HG02981 (cell line): ENCODE data around the gene RNF20.
A peak's percentile ranks its signal among the peaks of the same experiment; 100 is the strongest.
"Not testable (repeated sequence)": the region's sequence is repeated elsewhere in the genome, so short reads cannot be mapped to it uniquely, and the experiment has no call there.

Source experiments
- ATAC-seq: cut with Tn5 transposase; IDR thresholded peaks from one replicate; pipeline ENCODE4 v1.9.1; 2021; ENCODE audit warnings: mild to moderate bottlenecking, moderate library complexity; ENCODE audit not compliant: unreplicated experiment

Gene RNF20

GRCh38 chr9:101533334-101534204 is at the start of gene RNF20:
Gene RNF20, plus strand, starts transcription at chr9:101533853. Its CDS starts 1,571 bp downstream, at chr9:101535424.
- ATAC-seq: peak; percentile 96

GRCh38 chr9:101484046-101484445 is 49.6 kb upstream of the RNF20 start:
- no peak for ATAC-seq

- no peak for ATAC-seq
Measured at GRCh38 chr9:101485924-101486692, 47.5 kb upstream of the RNF20 start.

GRCh38 chr9:101486693-101487442 is 46.8 kb upstream of the RNF20 start:
- no peak for ATAC-seq

- no peak for ATAC-seq
Measured at GRCh38 chr9:101487443-101487840, 46.2 kb upstream of the RNF20 start.

GRCh38 chr9:101495810-101496209 is 37.8 kb upstream of the RNF20 start:
- no peak for ATAC-seq

- ATAC-seq: no peak
Measured at GRCh38 chr9:101498323-101498722, 35.3 kb upstream of the RNF20 start.

GRCh38 chr9:101504188-101504587 is 29.5 kb upstream of the RNF20 start:
- no peak for ATAC-seq

GRCh38 chr9:101508211-101508610 is 25.4 kb upstream of the RNF20 start:
- ATAC-seq: no peak

- no peak for ATAC-seq
Measured at GRCh38 chr9:101509572-101509971, 24.1 kb upstream of the RNF20 start.

GRCh38 chr9:101510459-101510858 is 23.2 kb upstream of the RNF20 start:
- ATAC-seq: no peak

GRCh38 chr9:101511009-101511408 is 22.6 kb upstream of the RNF20 start:
- ATAC-seq: no peak

GRCh38 chr9:101512116-101512515 is 21.5 kb upstream of the RNF20 start:
- ATAC-seq: no peak

GRCh38 chr9:101513351-101513750 is 20.3 kb upstream of the RNF20 start:
- ATAC-seq: no peak

- ATAC-seq: no peak
Measured at GRCh38 chr9:101514071-101514470, 19.6 kb upstream of the RNF20 start.

- ATAC-seq: no peak
Measured at GRCh38 chr9:101516655-101517054, 17.0 kb upstream of the RNF20 start.

GRCh38 chr9:101518489-101518888 is 15.2 kb upstream of the RNF20 start:
- not testable (repeated sequence) for ATAC-seq

- ATAC-seq: no peak
Measured at GRCh38 chr9:101524371-101524770, 9.3 kb upstream of the RNF20 start.

GRCh38 chr9:101527066-101527465 is 6.6 kb upstream of the RNF20 start:
- ATAC-seq: no peak

- no peak for ATAC-seq
Measured at GRCh38 chr9:101528015-101528414, 5.6 kb upstream of the RNF20 start.

- peak; percentile 42 for ATAC-seq
Measured at GRCh38 chr9:101530076-101530711, 3.5 kb upstream of the RNF20 start.
